GM10847 (cell line): ENCODE results near the gene CHST15.

ENCODE experiments used
- POLR2A ChIP-seq: IDR thresholded peaks from 2 replicates; pipeline ENCODE4 v1.6.1; 2011; ENCODE audit not compliant: insufficient read length; ENCODE audit errors: extremely low read depth

Gene CHST15

DNA sequence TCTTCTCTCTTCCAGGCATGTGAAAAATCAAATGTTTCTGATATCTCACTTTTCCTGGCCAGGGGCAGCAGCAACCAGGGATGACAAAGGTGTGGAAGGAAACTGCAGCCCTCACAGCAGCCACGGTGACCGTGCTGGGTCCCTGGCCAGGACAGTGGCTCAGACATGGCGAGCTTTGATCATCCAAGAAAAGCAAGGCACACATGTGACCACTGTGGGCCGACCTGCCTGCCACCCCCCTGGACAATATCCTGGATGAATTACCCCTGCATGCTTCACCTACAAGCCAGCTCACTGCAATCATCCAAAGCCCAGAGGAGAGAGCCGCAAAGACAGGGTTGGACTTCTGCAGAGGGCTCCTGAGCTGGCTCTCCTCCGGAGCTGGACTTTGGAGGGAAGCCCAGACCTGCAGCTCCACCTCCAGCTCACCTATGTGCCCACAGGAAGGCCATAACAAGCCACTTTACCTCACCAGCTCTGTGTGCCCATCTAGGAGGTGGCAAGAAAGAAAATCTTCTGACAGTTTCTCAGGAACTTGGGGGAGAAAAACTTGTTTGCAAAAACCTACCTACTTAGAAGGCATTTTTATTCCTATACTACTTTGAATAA lies 2.7 kb downstream of the CHST15 start:
- TF ChIP-seq POLR2A: no peak

DNA sequence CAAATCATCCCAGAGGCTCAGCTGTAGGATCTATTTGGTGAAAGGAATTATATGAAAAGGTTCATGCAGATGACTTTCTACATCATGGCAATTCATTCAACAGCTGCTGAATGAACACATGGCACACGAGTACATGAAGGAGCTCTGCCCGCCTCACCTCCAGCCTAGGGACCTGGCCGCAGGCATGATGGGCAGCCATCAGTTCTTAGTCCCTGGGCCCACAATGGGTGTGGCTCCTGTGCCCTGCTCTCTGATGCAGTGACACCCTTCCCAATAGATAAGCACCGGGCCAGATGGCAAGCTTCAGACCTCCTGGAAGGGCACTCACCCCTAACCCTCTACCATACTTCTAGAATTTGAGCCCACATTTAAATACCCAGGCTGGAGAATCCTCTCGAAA lies 3.5 kb downstream of the CHST15 start:
- no peak for TF ChIP-seq POLR2A

DNA sequence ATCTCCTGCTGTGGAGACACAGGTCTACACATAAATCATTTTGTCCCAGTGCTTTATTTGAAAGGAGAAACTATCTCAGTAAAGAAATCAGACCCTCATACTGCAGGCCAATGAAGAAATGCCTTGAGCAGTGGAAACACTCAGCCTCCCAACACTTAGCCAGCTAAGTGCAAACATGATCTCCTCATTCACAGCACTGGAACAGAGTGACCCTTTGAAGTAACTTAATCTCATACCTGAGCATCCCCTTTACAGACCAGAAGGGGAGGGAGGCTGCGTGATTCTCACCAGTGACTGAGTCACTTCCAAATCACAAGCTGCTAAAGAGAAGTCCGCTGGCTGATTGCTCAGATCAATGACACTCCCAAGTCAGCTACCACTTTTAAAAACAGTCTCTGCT lies 4.5 kb downstream of the CHST15 start:
- no peak for TF ChIP-seq POLR2A

DNA sequence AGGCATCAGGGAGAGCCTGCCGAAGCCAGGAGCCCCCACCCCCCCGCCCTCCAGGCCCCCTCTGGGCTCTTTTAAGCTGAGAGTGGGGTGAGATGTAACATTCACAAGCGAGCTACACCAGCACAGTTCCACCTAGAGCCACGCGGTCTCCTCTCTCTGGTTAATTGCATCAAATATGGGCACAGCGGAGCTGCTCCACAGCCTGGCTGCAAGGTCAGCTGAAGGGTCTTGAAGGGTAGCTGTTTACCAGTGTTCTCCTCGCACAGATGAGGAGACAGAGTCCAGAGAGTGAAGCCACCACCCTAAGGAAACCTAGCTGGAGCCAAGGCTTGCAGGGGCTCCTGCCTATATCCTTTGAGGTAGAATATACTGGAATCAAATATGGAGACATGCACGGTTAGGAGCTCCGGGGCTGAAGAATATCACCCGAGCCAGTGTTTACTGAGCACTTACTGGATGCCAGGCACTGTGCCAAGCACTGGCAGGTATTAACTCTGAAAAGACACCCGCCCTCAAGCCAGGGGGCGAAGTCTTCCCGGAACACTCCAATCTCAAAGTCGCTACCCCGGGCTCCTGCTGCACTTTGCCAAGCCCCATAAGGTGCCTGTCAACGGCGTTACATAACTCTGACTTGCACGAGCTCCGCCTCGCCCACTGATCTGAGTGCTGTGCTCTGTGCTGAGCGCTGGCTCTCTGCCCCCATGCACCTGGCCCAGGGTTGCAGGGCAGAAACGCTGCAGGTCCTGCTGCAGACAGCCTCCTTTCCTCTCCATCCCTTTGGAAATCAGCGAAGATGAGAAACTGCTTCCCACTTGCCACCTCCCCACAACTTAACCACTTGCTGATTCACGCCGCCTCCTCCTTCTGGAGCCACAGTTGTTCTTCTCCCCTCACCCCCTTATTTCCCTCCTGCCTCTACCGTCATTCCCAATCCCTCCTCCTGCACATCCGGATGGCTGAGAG lies 5.4 kb downstream of the CHST15 start:
- no peak for TF ChIP-seq POLR2A

DNA sequence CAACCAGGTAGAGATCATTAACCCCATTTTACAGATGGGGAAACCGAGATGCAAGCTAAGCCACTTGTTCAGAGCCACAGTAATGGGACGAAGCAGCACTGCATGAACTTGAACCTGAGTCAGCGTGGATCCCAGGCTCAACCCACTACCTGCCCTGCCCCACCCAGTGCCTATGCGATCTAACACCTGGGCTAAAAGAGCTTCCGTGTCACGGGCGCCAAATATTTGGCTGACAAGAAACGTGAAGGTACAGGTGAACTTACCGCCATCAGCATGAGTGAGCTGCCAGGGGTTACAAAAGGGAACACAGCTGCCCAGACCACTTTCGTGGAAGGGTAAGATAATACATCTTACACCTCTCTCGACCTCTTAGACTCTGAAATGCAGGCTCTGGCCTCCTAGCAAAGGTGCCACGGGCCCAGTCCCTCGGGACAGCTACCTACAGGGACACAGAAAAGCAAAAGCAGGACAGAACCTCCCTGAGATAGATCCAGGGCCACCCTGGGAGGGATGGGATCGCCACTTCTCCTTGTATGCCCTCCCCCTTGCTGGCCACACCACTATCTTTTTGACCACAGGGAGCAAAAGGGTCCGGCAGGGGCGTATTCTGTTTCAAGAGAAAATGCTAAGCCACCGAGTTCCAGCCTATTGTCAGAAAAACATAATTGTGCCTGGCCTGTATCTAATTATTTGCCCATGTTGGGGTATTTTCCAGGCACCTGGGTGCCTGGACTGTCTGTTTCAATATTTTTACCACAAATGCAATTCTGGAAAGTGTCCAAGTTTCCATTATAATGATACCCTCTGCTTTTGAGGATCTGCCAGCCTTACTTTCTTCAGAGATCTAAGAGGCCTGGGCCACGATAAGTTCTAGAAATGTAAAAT lies 6.4 kb downstream of the CHST15 start:
- no peak for TF ChIP-seq POLR2A

DNA sequence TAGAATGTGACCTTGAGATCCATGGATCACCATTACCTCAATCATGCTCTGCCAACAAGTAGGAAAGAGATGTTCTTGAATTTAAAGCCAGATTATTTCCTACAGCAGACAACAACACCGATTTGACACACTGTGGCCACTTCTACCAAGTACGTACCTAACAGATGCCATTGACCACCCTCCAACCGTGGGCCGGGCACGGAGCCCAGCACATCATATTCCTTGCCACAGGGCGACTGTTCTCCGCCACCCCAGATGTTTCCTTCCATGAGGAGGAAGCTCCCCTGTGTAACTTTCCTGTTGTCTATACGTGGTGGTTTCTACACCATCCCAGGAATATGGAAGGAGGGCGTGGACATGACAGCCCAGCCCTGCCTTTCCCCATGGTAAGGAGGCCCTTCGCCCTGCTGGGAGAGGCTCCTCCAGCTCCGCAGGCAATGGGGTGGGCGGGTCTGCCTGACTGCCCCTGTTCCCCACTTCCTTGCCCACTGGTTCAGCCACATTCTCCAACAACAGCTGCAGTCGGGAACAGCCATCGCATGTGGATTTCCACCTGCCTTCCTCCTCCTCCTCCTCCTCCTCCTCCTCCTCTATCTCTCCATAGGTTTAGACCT lies 7.2 kb downstream of the CHST15 start:
- no peak for TF ChIP-seq POLR2A

DNA sequence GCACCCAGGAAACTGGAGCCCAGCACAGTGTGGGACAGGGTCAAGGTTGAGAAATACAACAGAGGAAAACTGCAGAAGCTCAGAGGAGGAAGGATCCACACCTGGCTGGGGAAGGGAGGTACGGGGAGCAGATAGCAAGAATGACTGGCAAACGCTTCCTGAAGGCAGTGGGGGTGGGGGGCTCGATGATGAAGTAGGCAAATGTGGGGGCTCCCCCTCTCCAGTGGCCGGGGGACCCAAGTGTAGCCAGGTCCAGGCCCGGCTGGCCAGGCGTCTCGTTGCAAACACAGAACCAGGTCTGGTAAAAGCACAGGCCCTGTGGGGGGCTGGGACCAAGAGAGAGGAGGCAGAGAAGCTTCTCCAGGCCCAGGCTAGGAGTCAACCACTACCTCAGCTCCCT lies 7.7 kb downstream of the CHST15 start:
- no peak for TF ChIP-seq POLR2A

DNA sequence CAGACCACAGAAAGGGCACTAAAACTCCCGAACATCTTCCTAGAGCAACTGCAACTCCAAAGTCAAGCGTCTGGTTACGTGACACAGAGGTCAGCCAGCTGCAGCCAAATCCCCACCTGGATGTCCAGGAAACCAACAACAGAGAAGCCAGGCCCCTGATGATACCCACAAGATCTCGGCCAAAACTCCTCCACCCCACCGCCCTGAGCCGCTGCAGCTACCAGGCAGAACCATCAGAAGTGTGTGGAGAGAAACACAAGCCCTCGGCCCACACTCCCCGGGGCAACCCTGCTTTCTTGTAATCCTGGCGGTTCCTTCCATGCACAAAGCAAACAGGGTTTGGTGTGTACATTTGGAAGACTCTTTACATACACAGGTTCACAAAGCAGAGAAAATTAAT lies 8.7 kb downstream of the CHST15 start:
- TF ChIP-seq POLR2A: no peak

DNA sequence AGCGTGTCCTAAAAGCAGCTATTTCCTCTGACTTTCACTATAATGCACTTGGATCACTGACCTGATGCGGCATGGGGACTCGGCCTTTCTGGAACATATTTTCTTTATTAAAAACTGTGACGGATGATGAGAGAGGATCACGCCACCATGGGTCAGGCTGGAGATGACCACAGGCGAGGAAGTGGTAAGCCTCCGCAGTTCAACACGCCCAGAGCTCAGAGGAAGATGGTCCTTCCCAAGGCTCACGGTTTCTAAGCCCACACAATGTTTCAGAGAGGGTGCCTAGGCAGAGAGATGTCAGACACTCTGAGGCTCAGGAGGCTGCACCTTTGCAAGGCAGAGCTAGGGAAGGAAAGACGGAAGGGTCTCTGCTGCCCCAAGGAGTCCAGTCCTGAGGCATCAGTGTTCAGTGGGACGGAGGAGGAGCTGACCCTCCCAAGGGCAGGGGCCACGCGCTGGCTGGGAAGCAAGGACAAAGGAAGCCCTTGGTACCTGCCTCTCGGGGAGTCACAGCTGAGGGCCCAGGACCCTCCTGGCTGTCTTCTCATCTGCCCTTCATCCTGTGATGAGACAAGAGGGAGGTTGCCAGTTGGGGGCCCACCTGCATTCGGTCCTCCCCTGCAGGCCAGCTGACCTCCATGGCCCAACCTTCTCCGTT lies 9.5 kb downstream of the CHST15 start:
- no peak for TF ChIP-seq POLR2A

DNA sequence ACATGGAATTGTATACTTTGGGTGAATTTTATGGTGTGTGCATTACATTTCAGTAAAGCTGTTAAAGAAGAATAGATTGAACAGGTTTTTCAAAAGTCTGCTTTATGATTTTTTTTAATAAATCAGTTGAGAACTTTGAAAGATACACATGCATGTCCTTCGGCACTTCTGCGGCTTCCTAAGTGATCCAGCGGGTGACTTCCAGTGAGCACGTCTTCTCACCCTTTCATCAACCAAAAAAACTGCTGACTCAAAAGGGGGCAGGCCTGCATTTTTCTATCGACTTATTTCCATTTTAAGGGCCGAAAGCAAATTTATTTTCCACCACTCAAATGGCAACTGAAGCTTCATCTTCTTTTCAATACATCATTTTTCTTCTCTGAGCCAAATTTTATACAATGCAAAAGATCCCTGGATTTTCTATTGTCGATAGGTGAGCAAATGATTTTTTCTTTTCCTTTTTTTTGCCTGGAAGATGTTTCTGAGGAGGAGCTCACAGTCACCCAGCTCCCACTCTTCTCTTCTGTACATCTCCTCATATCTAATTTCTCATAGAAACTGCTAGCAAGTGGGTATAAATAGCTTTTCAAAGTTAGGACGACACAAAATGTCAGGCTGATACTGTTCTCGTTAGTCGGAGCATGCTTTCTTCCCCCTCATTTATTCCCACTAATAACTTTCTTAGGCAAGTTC lies 10.2 kb downstream of the CHST15 start:
- TF ChIP-seq POLR2A: no peak

DNA sequence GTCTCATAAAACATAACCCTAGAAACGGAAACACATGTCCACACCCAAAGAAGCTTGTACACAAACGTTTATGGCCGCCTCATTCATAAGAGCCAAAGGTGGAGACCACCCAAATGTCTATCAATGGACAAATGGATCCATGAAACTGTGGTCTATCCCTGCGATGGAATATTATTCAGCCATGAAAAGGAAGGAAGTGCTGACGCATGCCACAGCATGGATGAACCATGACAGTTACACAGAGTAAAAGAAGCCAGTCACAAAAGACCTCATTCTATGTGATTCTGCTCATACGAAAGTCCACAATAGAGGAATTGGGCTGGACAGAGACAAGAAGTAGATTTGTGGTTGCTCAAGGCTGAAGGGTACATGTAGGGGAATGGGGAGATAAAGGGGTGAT lies 10.8 kb downstream of the CHST15 start:
- no peak for TF ChIP-seq POLR2A

DNA sequence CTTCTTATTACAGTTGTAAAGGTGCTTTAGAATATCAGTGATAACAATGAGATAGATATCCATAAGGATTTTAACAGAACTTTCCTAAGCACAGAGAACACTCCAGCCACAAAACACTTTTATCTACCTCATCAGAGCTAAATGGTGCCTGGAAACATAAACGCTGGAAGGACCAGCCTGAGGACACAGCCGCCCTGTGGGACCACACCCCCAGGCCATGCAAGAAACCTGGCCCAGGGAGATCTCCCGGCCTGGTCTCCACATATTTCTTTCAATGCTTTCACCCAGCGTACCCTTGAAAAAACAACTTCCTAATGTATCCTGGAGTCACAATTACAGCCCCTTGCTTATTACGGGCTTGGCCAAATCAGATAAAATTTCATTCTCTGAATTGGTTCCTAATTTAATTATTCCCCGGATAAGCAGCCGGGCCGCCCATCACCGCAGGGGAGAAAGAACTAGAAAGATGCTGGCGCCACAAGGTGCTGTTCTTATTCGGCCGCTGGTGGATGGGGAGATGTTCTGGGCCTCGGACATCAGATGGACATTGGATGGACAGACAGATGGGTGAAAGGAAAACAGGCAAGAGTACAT lies 11.8 kb downstream of the CHST15 start:
- no peak for TF ChIP-seq POLR2A

DNA sequence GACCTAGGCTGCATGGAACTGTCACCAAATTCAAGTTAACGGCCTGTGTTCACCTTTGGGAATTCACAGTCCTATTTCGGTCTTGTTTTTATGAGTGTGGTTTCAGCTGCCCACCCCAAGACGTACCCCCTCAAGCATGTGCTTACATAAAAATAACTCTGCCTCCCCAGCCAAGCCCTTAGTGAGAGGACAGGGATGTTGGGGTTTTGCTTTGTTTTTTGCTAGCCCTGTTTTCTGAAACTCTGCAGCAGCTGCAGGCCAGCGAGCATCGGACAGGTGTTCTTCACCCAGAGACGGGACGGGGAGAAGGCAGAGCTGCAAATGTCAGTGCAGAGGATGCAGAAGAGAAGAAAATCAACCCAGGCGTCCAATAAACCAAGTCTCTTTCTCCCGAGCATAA lies 13.5 kb downstream of the CHST15 start:
- TF ChIP-seq POLR2A: no peak

DNA sequence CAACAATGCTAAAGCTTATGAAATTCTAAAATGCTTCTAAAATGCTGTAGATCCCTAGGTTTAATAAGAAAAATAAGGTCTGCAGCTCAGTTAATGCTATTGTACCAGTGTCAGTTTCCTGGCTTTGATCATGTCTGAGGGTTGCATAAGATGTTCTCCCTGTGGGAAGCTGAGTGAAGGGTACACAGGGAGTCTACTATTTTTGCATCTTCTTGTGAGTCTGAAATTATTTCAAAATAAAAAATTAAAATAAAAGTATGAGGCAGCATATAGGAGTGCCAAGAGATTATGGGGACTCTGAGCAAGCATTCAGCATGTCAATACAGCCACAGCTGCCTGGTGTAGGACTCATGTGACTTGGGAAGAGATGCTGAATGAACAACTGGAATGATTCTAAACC lies 14.7 kb downstream of the CHST15 start:
- no peak for TF ChIP-seq POLR2A
